ENCODE results near the gene GRK6. TPM values are rescaled to one million over a fixed set of nuclear protein-coding genes. Genes with fewer than 3 reads are reported as not detected.

Gene GRK6
- total RNA-seq, 4 donors from 2014 or later = 16.1 to 45.5 (median 27.2) TPM

DNA sequence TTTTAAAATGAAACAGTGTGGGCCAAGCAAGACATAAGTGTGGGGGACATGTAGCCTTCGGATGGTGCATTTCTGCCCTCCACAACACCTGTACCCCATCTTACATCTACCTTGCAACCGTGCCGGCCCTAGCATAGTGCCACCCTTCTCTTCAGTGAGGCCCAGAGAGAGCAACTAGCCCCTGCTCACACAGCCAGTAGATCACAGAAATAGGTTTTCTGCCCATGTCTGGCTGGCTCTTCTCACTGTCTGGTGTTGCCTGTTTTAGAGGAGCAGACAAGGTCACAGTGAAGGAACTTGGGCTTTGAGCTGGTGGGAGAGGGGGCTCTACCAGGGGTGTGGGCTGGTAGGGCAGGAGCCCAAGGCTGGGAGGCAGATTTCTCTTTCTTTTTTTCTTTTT lies 59.8 kb downstream of the GRK6 start:
- DNase-seq (ENCODE audit: low spot score) (no peak), ATAC-seq (ENCODE audit: low FRiP score) (no peak)
- TF ChIP-seq CTCF (IDR thresholded peaks at IDR 0.05) = no peak

DNA sequence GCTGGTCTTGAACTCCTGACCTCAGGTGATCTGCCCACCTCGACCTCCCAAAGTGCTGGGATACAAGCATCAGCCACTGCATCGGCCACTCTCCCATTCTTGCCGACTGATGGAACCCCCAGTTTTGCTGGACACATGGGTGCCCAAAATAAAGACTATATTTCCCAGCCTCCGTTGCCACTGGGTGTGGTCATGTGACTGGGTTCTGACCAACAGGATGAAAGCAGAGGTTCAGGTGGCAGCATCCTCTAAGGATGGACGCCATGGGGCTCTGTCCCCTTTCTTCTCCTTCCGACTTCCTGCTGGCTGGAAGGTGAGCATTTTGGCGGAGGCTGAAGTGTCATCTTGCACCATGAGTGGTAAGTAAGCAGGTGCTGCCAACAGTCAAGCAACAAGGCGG lies 60.7 kb downstream of the GRK6 start:
- ATAC-seq (ENCODE audit: low FRiP score) (no peak), DNase-seq (ENCODE audit: low spot score) (no peak)
- no peak for TF ChIP-seq CTCF (IDR thresholded peaks at IDR 0.05)

DNA sequence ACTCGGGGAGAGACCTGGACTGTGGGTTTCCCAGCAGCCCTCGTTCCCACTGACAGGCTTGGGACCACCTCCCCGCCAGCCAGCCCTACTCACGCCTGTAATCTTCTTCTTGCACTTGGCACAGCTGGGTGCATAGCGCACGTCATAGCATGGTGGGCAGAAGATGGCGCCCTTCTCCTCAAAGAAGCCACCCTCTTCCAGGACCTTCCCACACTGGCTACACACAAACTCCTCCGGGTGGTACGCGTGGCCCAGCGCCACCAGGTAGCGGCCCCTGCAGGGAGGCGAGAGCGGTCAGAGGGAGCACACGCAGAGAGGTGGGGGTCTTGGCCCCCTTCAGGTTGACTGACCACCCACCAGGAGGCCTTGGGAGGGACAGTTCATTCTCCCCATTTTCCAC lies 61.5 kb downstream of the GRK6 start:
- ATAC-seq (ENCODE audit: low FRiP score) (no peak), DNase-seq (ENCODE audit: low spot score) (no peak)
- TF ChIP-seq CTCF (IDR thresholded peaks at IDR 0.05) = no peak

GRCh38 chr5:177489119-177489716 lies 62.7 kb downstream of the GRK6 start:
- DNase-seq (ENCODE audit: low spot score) (no peak), ATAC-seq (ENCODE audit: low FRiP score) (no peak)
- no peak for TF ChIP-seq CTCF (IDR thresholded peaks at IDR 0.05)

- no peak for ATAC-seq (ENCODE audit: low FRiP score)
- TF ChIP-seq CTCF (IDR thresholded peaks at IDR 0.05) = no peak
- DNase-seq (ENCODE audit: low spot score) = no peak
These were observed 64.0 kb downstream of the GRK6 start for GRCh38 chr5:177490311-177490991.

DNA sequence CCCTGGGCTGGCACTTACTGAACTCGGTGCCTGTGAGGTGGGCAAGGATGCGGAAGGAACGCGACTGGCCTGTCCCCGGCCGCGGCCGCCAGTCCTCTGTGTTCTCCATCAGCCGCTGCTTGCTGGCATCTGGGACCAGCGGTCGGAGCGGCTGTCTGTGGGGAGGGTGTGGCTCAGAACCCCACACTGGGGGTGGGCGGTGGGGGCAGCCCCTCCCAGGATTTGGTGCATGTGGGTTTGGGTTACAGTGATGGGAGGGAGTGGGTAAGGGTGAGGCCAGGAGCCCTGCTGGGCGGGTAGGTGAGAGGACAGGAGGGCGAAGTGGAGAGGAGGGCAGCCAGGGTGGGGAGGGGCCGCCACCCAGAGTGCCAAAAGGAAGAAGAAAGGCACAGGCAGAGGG lies 64.5 kb downstream of the GRK6 start:
- DNase-seq (ENCODE audit: low spot score) = no peak
- TF ChIP-seq CTCF (IDR thresholded peaks at IDR 0.05) = no peak
- ATAC-seq (ENCODE audit: low FRiP score) = no peak

DNA sequence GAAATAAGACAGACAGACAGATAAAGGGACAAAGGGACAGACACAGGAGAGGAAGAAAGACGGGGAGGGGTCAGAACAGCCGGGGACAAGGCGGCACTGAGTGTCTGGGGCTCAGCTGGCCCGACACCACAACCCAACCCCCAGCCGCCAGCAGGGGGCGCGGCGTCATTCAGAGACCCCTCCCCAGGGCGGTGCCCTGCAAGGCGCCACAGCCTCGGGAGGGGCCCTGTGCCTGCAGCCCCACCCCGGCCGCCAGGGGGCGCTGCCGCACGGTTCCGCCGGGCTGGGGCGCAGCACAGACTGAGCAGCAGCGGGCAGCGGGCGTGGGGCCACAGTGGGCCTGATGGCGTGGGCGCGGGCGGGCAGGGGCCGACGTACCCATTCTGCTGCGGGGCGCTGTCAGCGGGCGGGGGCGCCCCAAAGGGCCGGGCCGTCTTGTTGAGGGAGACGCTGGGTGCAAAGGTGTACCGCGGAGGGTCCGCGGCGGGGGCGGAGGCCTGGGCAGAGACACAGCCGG lies 65.0 kb downstream of the GRK6 start:
- DNase-seq (ENCODE audit: low spot score) (no peak), ATAC-seq (ENCODE audit: low FRiP score) (no peak)
- TF ChIP-seq CTCF (IDR thresholded peaks at IDR 0.05) = no peak

All from omental fat pad (tissue), 4 donors.